ENCODE results near the gene LITAF. TPM values are rescaled to one million over a fixed set of nuclear protein-coding genes. Genes with fewer than 3 reads are reported as not detected.

LITAF gene
- polyA plus RNA-seq, 2 of the 4 experiments (the other 2 are of a cell fraction), result 197 to 227 TPM

- H3K9me3 ChIP-seq, result no peaks in the 10 kb centered on the region
- 77% methylated on average over 20 of the region's 20 CpGs for WGBS (ENCODE audit: missing lambda C conversion rate)
- no peak overlapping the region for H3K4me3 ChIP-seq
- TF ChIP-seq JUNB (IDR thresholded peaks at IDR 0.05), result no peak
- TF ChIP-seq FOSL2 (IDR thresholded peaks at IDR 0.05), result no peak
- TF ChIP-seq FOSL2 (CRISPR knock-in tag; IDR thresholded peaks at IDR 0.05), result peak; percentile 50; the same call in 1 of the 2 replicates
- TF ChIP-seq, protein P1, sequence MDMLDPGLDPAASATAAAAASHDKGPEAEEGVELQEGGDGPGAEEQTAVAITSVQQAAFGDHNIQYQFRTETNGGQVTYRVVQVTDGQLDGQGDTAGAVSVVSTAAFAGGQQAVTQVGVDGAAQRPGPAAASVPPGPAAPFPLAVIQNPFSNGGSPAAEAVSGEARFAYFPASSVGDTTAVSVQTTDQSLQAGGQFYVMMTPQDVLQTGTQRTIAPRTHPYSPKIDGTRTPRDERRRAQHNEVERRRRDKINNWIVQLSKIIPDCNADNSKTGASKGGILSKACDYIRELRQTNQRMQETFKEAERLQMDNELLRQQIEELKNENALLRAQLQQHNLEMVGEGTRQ (IDR thresholded peaks at IDR 0.05), result no peak
- peak; percentile 95 for TF ChIP-seq ZFP36 (IDR thresholded peaks at IDR 0.05; ENCODE audit: borderline replicate concordance, partially characterized antibody)
- peak; percentile 67; the same call in 1 of the 2 replicates for TF ChIP-seq KDM1A (IDR thresholded peaks at IDR 0.05; ENCODE audit: low read depth)
- DNase-seq (ENCODE audit: low read depth in 1 of 2, low spot score in 1 of 2) (no peak), ATAC-seq (no peak), FAIRE-seq (no peak)
- no peak overlapping the region for H3K4me2 ChIP-seq
- CTCF ChIA-PET, result interaction anchor here (0.8 to 1.3 kb wide), 3 partner anchors 14 to 217 kb away, joined by 3 to 4 read pairs (median 3); no protein-coding TSS in a partner anchor
- H3K27ac ChIP-seq, result peak overlapping the region; percentile 56 to 81; a peak in 5 of 6 replicates
- POLR2A ChIA-PET, result no interaction called here
- peaks cover 36% of the 10 kb centered on the region for H3K4me1 ChIP-seq
Observed at GRCh38 chr16:11613381-11614303, 26.9 kb upstream of the LITAF start.

GRCh38 chr16:11612665-11613025 is 25.9 kb upstream of the LITAF start:
- H3K27ac ChIP-seq, result peak overlapping the region; percentile 56 to 81
- no peaks in the 10 kb centered on the region for H3K9me3 ChIP-seq
- peaks cover 36% of the 10 kb centered on the region for H3K4me1 ChIP-seq
- ChIA-PET CTCF (no interaction called here), POLR2A (interaction anchor here (1.0 kb wide), 1 partner anchor 27 kb away, joined by 4 read pairs; no protein-coding TSS in a partner anchor)
- FAIRE-seq (no peak), ATAC-seq (no peak), DNase-seq (ENCODE audit: low read depth in 1 of 2, low spot score in 1 of 2) (no peak)
- TF ChIP-seq HOXB13 (CRISPR knock-in tag; IDR thresholded peaks at IDR 0.05; ENCODE audit: low read depth), result peak; percentile 44
- TF ChIP-seq, protein P2, sequence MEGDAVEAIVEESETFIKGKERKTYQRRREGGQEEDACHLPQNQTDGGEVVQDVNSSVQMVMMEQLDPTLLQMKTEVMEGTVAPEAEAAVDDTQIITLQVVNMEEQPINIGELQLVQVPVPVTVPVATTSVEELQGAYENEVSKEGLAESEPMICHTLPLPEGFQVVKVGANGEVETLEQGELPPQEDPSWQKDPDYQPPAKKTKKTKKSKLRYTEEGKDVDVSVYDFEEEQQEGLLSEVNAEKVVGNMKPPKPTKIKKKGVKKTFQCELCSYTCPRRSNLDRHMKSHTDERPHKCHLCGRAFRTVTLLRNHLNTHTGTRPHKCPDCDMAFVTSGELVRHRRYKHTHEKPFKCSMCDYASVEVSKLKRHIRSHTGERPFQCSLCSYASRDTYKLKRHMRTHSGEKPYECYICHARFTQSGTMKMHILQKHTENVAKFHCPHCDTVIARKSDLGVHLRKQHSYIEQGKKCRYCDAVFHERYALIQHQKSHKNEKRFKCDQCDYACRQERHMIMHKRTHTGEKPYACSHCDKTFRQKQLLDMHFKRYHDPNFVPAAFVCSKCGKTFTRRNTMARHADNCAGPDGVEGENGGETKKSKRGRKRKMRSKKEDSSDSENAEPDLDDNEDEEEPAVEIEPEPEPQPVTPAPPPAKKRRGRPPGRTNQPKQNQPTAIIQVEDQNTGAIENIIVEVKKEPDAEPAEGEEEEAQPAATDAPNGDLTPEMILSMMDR (IDR thresholded peaks at IDR 0.05), result no peak
- H3K4me3 ChIP-seq, result no peak overlapping the region
- 62% methylated on average over 5 of the region's 5 CpGs for WGBS (ENCODE audit: missing lambda C conversion rate)
- peak overlapping the region; percentile 19; the same call in 1 of the 3 replicates for H3K4me2 ChIP-seq

DNA sequence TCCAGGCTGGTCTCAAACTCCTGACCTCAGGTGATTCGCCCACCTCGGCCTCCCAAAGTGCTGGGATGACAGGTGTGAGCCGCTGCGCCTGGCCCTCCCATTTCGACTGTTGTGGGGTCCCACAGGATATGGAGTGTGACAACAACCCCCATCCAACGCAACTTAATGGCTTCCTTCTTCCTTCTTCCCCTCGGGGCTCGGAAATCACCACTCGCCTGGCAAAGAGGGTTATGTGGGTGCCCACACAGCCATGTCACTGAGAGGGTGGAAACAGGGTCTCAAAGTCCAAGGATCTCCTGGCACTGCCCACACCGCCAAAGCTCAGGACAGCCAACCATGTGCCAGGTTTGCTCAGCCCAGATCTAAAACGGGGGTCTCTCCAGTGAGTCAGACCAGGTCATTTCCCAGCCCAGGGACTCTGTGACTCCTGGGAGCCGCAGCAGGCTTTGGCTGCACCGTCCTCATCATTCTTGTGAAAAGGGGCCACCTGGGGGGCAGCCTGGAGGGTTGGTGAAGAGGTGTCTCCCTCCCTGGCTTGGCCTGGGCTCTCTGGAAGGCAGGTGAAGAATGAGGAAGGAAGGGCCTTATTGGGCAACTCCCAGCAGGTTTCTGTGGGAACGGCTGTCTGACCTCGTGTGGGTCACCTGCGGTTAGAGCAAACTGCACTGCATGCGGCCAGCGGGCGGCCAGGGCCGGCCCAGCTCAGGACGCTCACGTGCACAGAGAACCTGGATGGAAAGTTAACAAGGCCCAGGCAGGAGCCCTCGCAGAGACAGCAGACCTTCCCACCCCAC is 25.3 kb upstream of the LITAF start:
- Histone ChIP-seq H3K4me3 (no peak overlapping the region), H3K9me3 (no peaks in the 10 kb centered on the region), H3K4me2 (peak overlapping the region; percentile 19; the same call in 1 of the 3 replicates), H3K4me1 (peaks cover 36% of the 10 kb centered on the region), H3K27ac (peak overlapping the region; percentile 56 to 81)
- 71% methylated on average over 16 of the region's 23 CpGs for WGBS (ENCODE audit: missing lambda C conversion rate)
- POLR2A ChIA-PET, result interaction anchor here (1.0 kb wide), 1 partner anchor 28 kb away, joined by 4 read pairs; no protein-coding TSS in a partner anchor
- no peak for FAIRE-seq
- peak in 1 of 2 experiments; percentile 58; a peak in 3 of 6 replicates for ATAC-seq
- CTCF ChIA-PET, result no interaction called here
- peak in 1 of 2 experiments; percentile 78 for DNase-seq (ENCODE audit: low read depth in 1 of 2, low spot score in 1 of 2)
- TF ChIP-seq NPAS2 (CRISPR knock-in tag; IDR thresholded peaks at IDR 0.05; ENCODE audit: borderline replicate concordance), result no peak
- TF ChIP-seq, protein P2 (IDR thresholded peaks at IDR 0.05), result no peak
- TF ChIP-seq HOXB13 (CRISPR knock-in tag; IDR thresholded peaks at IDR 0.05; ENCODE audit: low read depth), result 0 out of 2 replicates have a peak, but pooled peaks have one; percentile 4
- TF ChIP-seq ZNF302 (CRISPR knock-in tag; IDR thresholded peaks at IDR 0.05), result no peak
- no peak for TF ChIP-seq FOXS1 (CRISPR knock-in tag; IDR thresholded peaks at IDR 0.05)
- peak in 1 of 2 experiments; percentile 41; a peak in 1 of 4 replicates for TF ChIP-seq CEBPB (IDR thresholded peaks at IDR 0.05)
- TF ChIP-seq HEYL (CRISPR knock-in tag; IDR thresholded peaks at IDR 0.05), result no peak
- TF ChIP-seq, protein P3, sequence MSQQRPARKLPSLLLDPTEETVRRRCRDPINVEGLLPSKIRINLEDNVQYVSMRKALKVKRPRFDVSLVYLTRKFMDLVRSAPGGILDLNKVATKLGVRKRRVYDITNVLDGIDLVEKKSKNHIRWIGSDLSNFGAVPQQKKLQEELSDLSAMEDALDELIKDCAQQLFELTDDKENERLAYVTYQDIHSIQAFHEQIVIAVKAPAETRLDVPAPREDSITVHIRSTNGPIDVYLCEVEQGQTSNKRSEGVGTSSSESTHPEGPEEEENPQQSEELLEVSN (IDR thresholded peaks at IDR 0.05; ENCODE audit: borderline replicate concordance, low read depth), result 0 out of 2 replicates have a peak, but pooled peaks have one; percentile 46
- no peak for TF ChIP-seq CHD4 (IDR thresholded peaks at IDR 0.05; ENCODE audit: borderline replicate concordance)
- TF ChIP-seq, protein P1 (IDR thresholded peaks at IDR 0.05), result no peak
- no peak for TF ChIP-seq TFCP2L1 (CRISPR knock-in tag; IDR thresholded peaks at IDR 0.05)
- no peak for TF ChIP-seq FOSL2 (IDR thresholded peaks at IDR 0.05)
- TF ChIP-seq FOSL2 (CRISPR knock-in tag; IDR thresholded peaks at IDR 0.05), result peak; percentile 8; the same call in 1 of the 2 replicates
- TF ChIP-seq EHF (CRISPR knock-in tag; IDR thresholded peaks at IDR 0.05), result peak; percentile 23; the same call in 1 of the 2 replicates
- TF ChIP-seq ZFP36 (IDR thresholded peaks at IDR 0.05; ENCODE audit: borderline replicate concordance, partially characterized antibody), result no peak
- peak; percentile 70 for TF ChIP-seq MAX (IDR thresholded peaks at IDR 0.05)
- 0 out of 2 replicates have a peak, but pooled peaks have one; percentile 45 for TF ChIP-seq ZSCAN20 (CRISPR knock-in tag; IDR thresholded peaks at IDR 0.05)

Data from A549 (cell line).